SK-N-SH treated with all-trans-retinoic acid at 6 μM for 48 hours (cell line): Measurements from ENCODE around the gene ROBO3.

Experiments
- ATAC-seq: fragments of 200-7000 bp; cut with Tn5 transposase; 3 replicates; pipeline ENCODE4 v1.9.1; 2020; ENCODE audit warnings: mild to moderate bottlenecking, moderate library complexity
- ARNTL ChIP-seq: fragments of 450-650 bp; formaldehyde crosslinking; IDR thresholded peaks from 2 replicates; pipeline ENCODE4 v1.5.0; 2020; ENCODE audit warnings: low read depth, mild to moderate bottlenecking, moderate library complexity, borderline replicate concordance
- BACH2 ChIP-seq: fragments of 250-450 bp; sonication (Bioruptor Pico); IDR thresholded peaks from 2 replicates; pipeline ENCODE4 v1.9.0; 2021; ENCODE audit warnings: mild to moderate bottlenecking, borderline replicate concordance
- CSDC2 ChIP-seq: fragments of 250-450 bp; sonication (Bioruptor Pico); IDR thresholded peaks from 2 replicates; pipeline ENCODE4 v1.5.0; 2020; ENCODE audit warnings: mild to moderate bottlenecking, moderate library complexity
- CSRNP3 ChIP-seq: fragments of 250-450 bp; sonication (Bioruptor Pico); IDR thresholded peaks from 2 replicates; pipeline ENCODE4 v1.5.1; 2021; ENCODE audit warnings: mild to moderate bottlenecking, moderate library complexity
- ESRRG ChIP-seq: fragments of 250-450 bp; sonication (Bioruptor Pico); IDR thresholded peaks from 2 replicates; pipeline ENCODE4 v1.6.1; 2021; ENCODE audit warnings: mild to moderate bottlenecking
- GLIS3 ChIP-seq: fragments of 250-450 bp; sonication (Bioruptor Pico); IDR thresholded peaks from 2 replicates; pipeline ENCODE4 v1.5.0; 2020; ENCODE audit warnings: mild to moderate bottlenecking, moderate library complexity
- ISL1 ChIP-seq: fragments of 250-450 bp; sonication (Bioruptor Pico); IDR thresholded peaks from 2 replicates; pipeline ENCODE4 v2.1.2; 2022; ENCODE audit warnings: mild to moderate bottlenecking, moderate library complexity
- OSR1 ChIP-seq: fragments of 250-450 bp; sonication (Bioruptor Pico); IDR thresholded peaks from 2 replicates; pipeline ENCODE4 v1.8.0; 2022; ENCODE audit warnings: moderate library complexity, mild to moderate bottlenecking, inconsistent platforms
- PPARA ChIP-seq: fragments of 250-450 bp; sonication (Bioruptor Pico); IDR thresholded peaks from 2 replicates; pipeline ENCODE4 v1.5.0; 2020; ENCODE audit warnings: mild to moderate bottlenecking, borderline replicate concordance
- RARB ChIP-seq: fragments of 250-450 bp; sonication (Bioruptor Pico); IDR thresholded peaks from 2 replicates; pipeline ENCODE4 v1.8.0; 2021; ENCODE audit warnings: mild to moderate bottlenecking, moderate library complexity
- SNAI2 ChIP-seq: fragments of 250-450 bp; sonication (Bioruptor Pico); IDR thresholded peaks from 2 replicates; pipeline ENCODE4 v1.5.0; 2020; ENCODE audit warnings: mild to moderate bottlenecking, moderate library complexity
- TOX ChIP-seq: fragments of 250-450 bp; sonication (Bioruptor Pico); IDR thresholded peaks from 2 replicates; pipeline ENCODE4 v1.8.0; 2021; ENCODE audit warnings: mild to moderate bottlenecking, moderate library complexity, borderline replicate concordance
- TSHZ2 ChIP-seq: fragments of 250-450 bp; sonication (Bioruptor Pico); IDR thresholded peaks from 2 replicates; pipeline ENCODE4 v1.5.0; 2020; ENCODE audit warnings: mild to moderate bottlenecking, moderate library complexity
- ZC3H10 ChIP-seq: fragments of 250-450 bp; sonication (Bioruptor Pico); IDR thresholded peaks from 2 replicates; pipeline ENCODE4 v1.5.1; 2021; ENCODE audit warnings: mild to moderate bottlenecking, moderate library complexity
- ZFP30 ChIP-seq: fragments of 450-650 bp; formaldehyde crosslinking; IDR thresholded peaks from 2 replicates; pipeline ENCODE4 v1.5.0; 2022; ENCODE audit warnings: mild to moderate bottlenecking, moderate library complexity
- ZNF565 ChIP-seq: fragments of 450-650 bp; formaldehyde crosslinking; conservative IDR thresholded peaks from 2 replicates; pipeline ENCODE4 v1.5.0; 2020; ENCODE audit warnings: low read depth, mild to moderate bottlenecking, moderate library complexity
- ZNF70 ChIP-seq: fragments of 450-650 bp; formaldehyde crosslinking; IDR thresholded peaks from 2 replicates; pipeline ENCODE4 v1.5.0; 2020; ENCODE audit warnings: mild to moderate bottlenecking, moderate library complexity
- ZNF8 ChIP-seq: fragments of 450-650 bp; formaldehyde crosslinking; IDR thresholded peaks from 2 replicates; pipeline ENCODE4 v1.5.0; 2020; ENCODE audit warnings: mild to moderate bottlenecking, moderate library complexity
- TF ChIP-seq, protein P1 (sequence below): fragments of 250-450 bp; sonication (Bioruptor Pico); IDR thresholded peaks from 2 replicates; pipeline ENCODE4 v1.5.1; 2020; ENCODE audit warnings: low read depth, mild to moderate bottlenecking, moderate library complexity
- TF ChIP-seq, protein P2 (sequence below): fragments of 250-450 bp; sonication (Bioruptor Pico); IDR thresholded peaks from 2 replicates; pipeline ENCODE4 v1.8.0; 2020; ENCODE audit warnings: mild to moderate bottlenecking, moderate library complexity, borderline replicate concordance
- TF ChIP-seq, protein P3 (sequence below): fragments of 250-450 bp; sonication (Bioruptor Pico); IDR thresholded peaks from 2 replicates; pipeline ENCODE4 v1.8.0; 2021; ENCODE audit warnings: low read depth, mild to moderate bottlenecking, moderate library complexity, borderline replicate concordance

ROBO3 gene

DNA sequence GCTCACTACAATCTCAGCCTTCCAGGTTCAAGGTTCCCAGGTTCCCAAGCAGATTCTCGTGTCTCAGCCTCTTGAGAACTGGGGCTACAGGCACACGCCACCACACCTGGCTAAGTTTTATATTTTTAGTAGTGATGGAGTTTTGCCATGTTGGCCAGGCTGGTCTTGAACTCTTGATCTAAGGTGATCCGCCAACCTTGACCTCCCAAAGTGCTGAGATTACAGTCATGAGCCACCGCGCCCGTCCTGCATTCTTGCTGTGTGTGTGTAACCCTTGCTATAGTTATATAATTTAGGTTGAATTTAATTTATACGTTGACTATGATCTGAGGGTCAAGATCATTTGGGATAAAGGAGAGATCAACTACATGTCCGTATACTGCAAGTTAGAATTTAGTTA, 29.3 kb upstream of the ROBO3 start:
- no peak for TF ChIP-seq CSDC2 (CRISPR knock-in tag)
- no peak for TF ChIP-seq TSHZ2 (CRISPR knock-in tag)
- TF ChIP-seq SNAI2 (CRISPR knock-in tag) = no peak
- no peak for TF ChIP-seq ZNF565 (CRISPR knock-in tag)
- no peak for TF ChIP-seq TOX (CRISPR knock-in tag)
- no peak for TF ChIP-seq PPARA (CRISPR knock-in tag)
- TF ChIP-seq, protein P1, sequence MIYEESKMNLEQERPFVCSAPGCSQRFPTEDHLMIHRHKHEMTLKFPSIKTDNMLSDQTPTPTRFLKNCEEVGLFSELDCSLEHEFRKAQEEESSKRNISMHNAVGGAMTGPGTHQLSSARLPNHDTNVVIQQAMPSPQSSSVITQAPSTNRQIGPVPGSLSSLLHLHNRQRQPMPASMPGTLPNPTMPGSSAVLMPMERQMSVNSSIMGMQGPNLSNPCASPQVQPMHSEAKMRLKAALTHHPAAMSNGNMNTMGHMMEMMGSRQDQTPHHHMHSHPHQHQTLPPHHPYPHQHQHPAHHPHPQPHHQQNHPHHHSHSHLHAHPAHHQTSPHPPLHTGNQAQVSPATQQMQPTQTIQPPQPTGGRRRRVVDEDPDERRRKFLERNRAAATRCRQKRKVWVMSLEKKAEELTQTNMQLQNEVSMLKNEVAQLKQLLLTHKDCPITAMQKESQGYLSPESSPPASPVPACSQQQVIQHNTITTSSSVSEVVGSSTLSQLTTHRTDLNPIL (CRISPR knock-in tag) = no peak
- TF ChIP-seq OSR1 (CRISPR knock-in tag) = no peak
- TF ChIP-seq ISL1 (CRISPR knock-in tag) = no peak
- TF ChIP-seq ESRRG = no peak
- no peak for TF ChIP-seq ZNF70 (CRISPR knock-in tag)
- TF ChIP-seq ZC3H10 (CRISPR knock-in tag) = no peak
- TF ChIP-seq, protein P2, sequence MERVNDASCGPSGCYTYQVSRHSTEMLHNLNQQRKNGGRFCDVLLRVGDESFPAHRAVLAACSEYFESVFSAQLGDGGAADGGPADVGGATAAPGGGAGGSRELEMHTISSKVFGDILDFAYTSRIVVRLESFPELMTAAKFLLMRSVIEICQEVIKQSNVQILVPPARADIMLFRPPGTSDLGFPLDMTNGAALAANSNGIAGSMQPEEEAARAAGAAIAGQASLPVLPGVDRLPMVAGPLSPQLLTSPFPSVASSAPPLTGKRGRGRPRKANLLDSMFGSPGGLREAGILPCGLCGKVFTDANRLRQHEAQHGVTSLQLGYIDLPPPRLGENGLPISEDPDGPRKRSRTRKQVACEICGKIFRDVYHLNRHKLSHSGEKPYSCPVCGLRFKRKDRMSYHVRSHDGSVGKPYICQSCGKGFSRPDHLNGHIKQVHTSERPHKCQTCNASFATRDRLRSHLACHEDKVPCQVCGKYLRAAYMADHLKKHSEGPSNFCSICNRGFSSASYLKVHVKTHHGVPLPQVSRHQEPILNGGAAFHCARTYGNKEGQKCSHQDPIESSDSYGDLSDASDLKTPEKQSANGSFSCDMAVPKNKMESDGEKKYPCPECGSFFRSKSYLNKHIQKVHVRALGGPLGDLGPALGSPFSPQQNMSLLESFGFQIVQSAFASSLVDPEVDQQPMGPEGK = no peak

GRCh38 chr11:124837491-124837856, 27.8 kb upstream of the ROBO3 start:
- TF ChIP-seq SNAI2 (CRISPR knock-in tag) (no peak), BACH2 (CRISPR knock-in tag) (no peak), ESRRG (no peak), RARB (no peak)
- peak; percentile 89 for ATAC-seq

More for the DNA sequence above, 29.3 kb upstream of the ROBO3 start:
- ATAC-seq = no peak

DNA sequence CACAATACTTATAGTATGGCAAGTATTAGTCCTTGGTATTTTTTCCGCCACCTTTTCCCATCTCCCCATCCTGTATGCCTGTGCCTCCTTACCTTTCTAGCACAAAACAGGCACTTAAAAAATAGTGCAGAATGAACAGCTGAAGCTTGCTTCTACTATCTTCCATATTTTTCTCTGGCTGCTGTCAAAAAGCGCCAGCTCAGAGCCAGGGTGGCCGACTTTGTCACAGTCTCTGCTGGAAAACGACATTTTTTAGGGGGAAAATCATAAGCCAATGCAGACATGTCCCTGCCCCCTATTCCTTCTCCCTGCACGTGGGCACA, 26.5 kb upstream of the ROBO3 start:
- TF ChIP-seq CSRNP3 (CRISPR knock-in tag) = no peak
- no peak for TF ChIP-seq ZNF70 (CRISPR knock-in tag)
- TF ChIP-seq, protein P3, sequence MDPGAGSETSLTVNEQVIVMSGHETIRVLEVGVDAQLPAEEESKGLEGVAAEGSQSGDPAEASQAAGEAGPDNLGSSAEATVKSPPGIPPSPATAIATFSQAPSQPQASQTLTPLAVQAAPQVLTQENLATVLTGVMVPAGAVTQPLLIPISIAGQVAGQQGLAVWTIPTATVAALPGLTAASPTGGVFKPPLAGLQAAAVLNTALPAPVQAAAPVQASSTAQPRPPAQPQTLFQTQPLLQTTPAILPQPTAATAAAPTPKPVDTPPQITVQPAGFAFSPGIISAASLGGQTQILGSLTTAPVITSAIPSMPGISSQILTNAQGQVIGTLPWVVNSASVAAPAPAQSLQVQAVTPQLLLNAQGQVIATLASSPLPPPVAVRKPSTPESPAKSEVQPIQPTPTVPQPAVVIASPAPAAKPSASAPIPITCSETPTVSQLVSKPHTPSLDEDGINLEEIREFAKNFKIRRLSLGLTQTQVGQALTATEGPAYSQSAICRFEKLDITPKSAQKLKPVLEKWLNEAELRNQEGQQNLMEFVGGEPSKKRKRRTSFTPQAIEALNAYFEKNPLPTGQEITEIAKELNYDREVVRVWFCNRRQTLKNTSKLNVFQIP (CRISPR knock-in tag) = no peak
- TF ChIP-seq ZFP30 (CRISPR knock-in tag) = no peak
- TF ChIP-seq CSDC2 (CRISPR knock-in tag) = no peak
- TF ChIP-seq ARNTL (CRISPR knock-in tag) = no peak
- no peak for TF ChIP-seq ZC3H10 (CRISPR knock-in tag)
- TF ChIP-seq ESRRG = no peak
- TF ChIP-seq OSR1 (CRISPR knock-in tag) = no peak
- TF ChIP-seq, protein P2 = no peak
- no peak for TF ChIP-seq SNAI2 (CRISPR knock-in tag)
- no peak for TF ChIP-seq TSHZ2 (CRISPR knock-in tag)
- no peak for TF ChIP-seq TOX (CRISPR knock-in tag)
- no peak for TF ChIP-seq RARB
- no peak for TF ChIP-seq ZNF8 (CRISPR knock-in tag)
- TF ChIP-seq GLIS3 (CRISPR knock-in tag) = no peak
- TF ChIP-seq, protein P1 (CRISPR knock-in tag) = no peak
- TF ChIP-seq BACH2 (CRISPR knock-in tag) = no peak
- no peak for ATAC-seq
